ENCODE results near the gene LIN52. TPM values are rescaled to one million over a fixed set of nuclear protein-coding genes. Genes with fewer than 3 reads are reported as not detected.
"Not testable (repeated sequence)": the region's sequence is repeated elsewhere in the genome, so short reads cannot be mapped to it uniquely, and the experiment has no call there.

LIN52 gene
- total and polyA plus RNA-seq, 9 of the 15 experiments (the other 6 are each of a cell fraction or from before 2014, with no cell fraction given) = 4.6 to 11.8 (median 9.2) TPM

GRCh38 chr14:74125487-74125886 is 40.7 kb downstream of the LIN52 start:
- POLR2A ChIA-PET = not testable (repeated sequence)

GRCh38 chr14:74126315-74127013 is 41.7 kb downstream of the LIN52 start:
- in situ Hi-C loops (cut with MboI) = no loop called here
- Histone ChIP-seq H3K4me1 (replicated peaks in 1 of 2; ENCODE audit: control insufficient read depth in 2 of 2, insufficient read depth in 2 of 2, low read length in 2 of 2) (no peaks in the 10 kb centered on the region), H3K27me3 (ENCODE audit: control insufficient read depth in 2 of 2, insufficient read depth in 2 of 2, low read length in 2 of 2) (no peaks in the 10 kb centered on the region), H3K4me3 (no peak overlapping the region), H3K9ac (ENCODE audit: insufficient read depth in 1 of 2, low read depth in 2 of 2, low read length in 2 of 2) (no peak overlapping the region), H2AFZ (ENCODE audit: low read depth, low read length) (no peak overlapping the region), H3K36me3 (ENCODE audit: control insufficient read depth, insufficient read depth, low read length) (no peaks in the 10 kb centered on the region), H3K79me2 (ENCODE audit: control insufficient read depth, insufficient read depth, low read length) (no peaks in the 10 kb centered on the region), H3K4me2 (ENCODE audit: insufficient read depth, low read length) (no peak overlapping the region), H3K27ac (ENCODE audit: extremely low read depth, low read depth, low read length) (no peak overlapping the region), H3K9me3 (replicated peaks; ENCODE audit: control insufficient read depth, insufficient read depth, low read depth, low read length) (no peaks in the 10 kb centered on the region), H3K9me1 (ENCODE audit: control insufficient read depth, insufficient read depth, low read length) (no peaks in the 10 kb centered on the region), H4K20me1 (replicated peaks; ENCODE audit: control insufficient read depth, insufficient read depth, low read length) (no peaks in the 10 kb centered on the region)
- POLR2A ChIA-PET = no interaction called here
- peak; percentile 43 for TF ChIP-seq CEBPB (tag; IDR thresholded peaks at IDR 0.05)
- no peak for TF ChIP-seq MTF1 (CRISPR knock-in tag; IDR thresholded peaks at IDR 0.05; ENCODE audit: borderline replicate concordance)
- WGBS (ENCODE audit: insufficient coverage, low coverage, missing lambda C conversion rate) = 86% methylated on average over 1 of the region's 1 CpG
- CTCF ChIA-PET (ENCODE audit: low intra/inter-chr PET ratio) = no interaction called here
- intact Hi-C loops (cut with micrococcal nuclease) = no loop called here
- no peak for ATAC-seq
- no TSS peak for BruUV-seq (replicated peaks)
- FAIRE-seq = no peak
- DNase-seq (ENCODE audit: extremely low read depth in 1 of 4, low spot score in 3 of 4) = no peak

More at GRCh38 chr14:74125487-74125886, 40.7 kb downstream of the LIN52 start:
- H3K27me3 ChIP-seq (ENCODE audit: control insufficient read depth in 2 of 2, insufficient read depth in 2 of 2, low read length in 2 of 2); H3K79me2 ChIP-seq (ENCODE audit: control insufficient read depth, insufficient read depth, low read length); H3K9ac ChIP-seq (ENCODE audit: insufficient read depth in 1 of 2, low read depth in 2 of 2, low read length in 2 of 2); BruUV-seq (replicated peaks); CTCF ChIA-PET (ENCODE audit: low intra/inter-chr PET ratio); H2AFZ ChIP-seq (ENCODE audit: low read depth, low read length); H3K4me3 ChIP-seq; ATAC-seq; H3K36me3 ChIP-seq (ENCODE audit: control insufficient read depth, insufficient read depth, low read length); H3K4me2 ChIP-seq (ENCODE audit: insufficient read depth, low read length); H3K9me3 ChIP-seq (replicated peaks; ENCODE audit: control insufficient read depth, insufficient read depth, low read depth, low read length); FAIRE-seq; H3K4me1 ChIP-seq (replicated peaks in 1 of 2; ENCODE audit: control insufficient read depth in 2 of 2, insufficient read depth in 2 of 2, low read length in 2 of 2); H3K27ac ChIP-seq (ENCODE audit: extremely low read depth, low read depth, low read length); H3K9me1 ChIP-seq (ENCODE audit: control insufficient read depth, insufficient read depth, low read length); in situ Hi-C loops (cut with MboI); DNase-seq (ENCODE audit: extremely low read depth in 1 of 4, low spot score in 3 of 4); H4K20me1 ChIP-seq (replicated peaks; ENCODE audit: control insufficient read depth, insufficient read depth, low read length); intact Hi-C loops (cut with micrococcal nuclease): not testable (repeated sequence)
- 85% methylated on average over 3 of the region's 5 CpGs for WGBS (ENCODE audit: insufficient coverage, low coverage, missing lambda C conversion rate)
- TF ChIP-seq ZNF146 (CRISPR knock-in tag; IDR thresholded peaks at IDR 0.05; ENCODE audit: unreplicated experiment) = peak; percentile 81
- TF ChIP-seq BCOR (IDR thresholded peaks at IDR 0.05) = peak; percentile 63; the same call in 1 of the 2 replicates
